B cell (primary cell): Measurements from ENCODE around the gene RAN. TPM values are rescaled to one million over a fixed set of nuclear protein-coding genes. Genes with fewer than 3 reads are reported as not detected.

Experiments
- ATAC-seq: fragments of 200-7000 bp; cut with Tn5 transposase; one replicate; pipeline ENCODE4 v1.10.0; 2021; ENCODE audit warnings: low read depth, mild to moderate bottlenecking, moderate number of reproducible peaks, moderate library complexity
- CTCF ChIA-PET: fragments of 350-600 bp; sonication (Branson Sonifier 250); formaldehyde crosslinking; loops from one replicate; lab custom pipeline; 2021; ENCODE audit warnings: antibody characterized with exemption, inconsistent platforms; lab: Charles Lee
- POLR2A ChIA-PET: fragments of 350-600 bp; sonication (Branson Sonifier 250); formaldehyde crosslinking; loops from one replicate; lab custom pipeline; 2021; ENCODE audit warnings: antibody characterized with exemption; lab: Charles Lee
- DNase-seq: peaks from one replicate; pipeline ENCODE4 v3.0.0; 2013
- H2AFZ ChIP-seq: 2 replicates; pipeline ENCODE4 v1.6.1; 2012; ENCODE audit warnings: mild to moderate bottlenecking, low read depth, low read length; ENCODE audit not compliant: insufficient read depth, poor library complexity, severe bottlenecking
- H3K27ac ChIP-seq, 2 donors: 1 replicate in 1 of 2; 2 replicates in 1 of 2; pipeline ENCODE4 v1.5.1; 2012 to 2013; ENCODE audit warnings: low read length in 2 of 2, mild to moderate bottlenecking in 2 of 2, moderate library complexity in 1 of 2
- H3K27me3 ChIP-seq, 4 experiments: fragments of 200-600 bp in 1 of 4; sonication (generic) in 1 of 4; replicated peaks in 1 of 4; 1 replicate in 2 of 4; 2 replicates in 2 of 4; pipeline versions ENCODE4 v1.6.1 to v1.7.0; 2013 to 2016; ENCODE audit warnings: low read length in 3 of 4, mild to moderate bottlenecking in 2 of 4, mixed read lengths in 1 of 4, moderate library complexity in 1 of 4; ENCODE audit not compliant: insufficient read depth in 4 of 4, control insufficient read depth in 3 of 4; ENCODE audit errors: control extremely low read depth in 1 of 4
- H3K36me3 ChIP-seq, 2 experiments: replicated peaks in 1 of 2; 1 replicate in 1 of 2; 2 replicates in 1 of 2; pipeline versions ENCODE4 v1.6.1 to v1.7.1; 2013; ENCODE audit warnings: low read length in 1 of 2; ENCODE audit not compliant: insufficient read depth in 2 of 2, control insufficient read depth in 1 of 2; ENCODE audit errors: control extremely low read depth in 1 of 2, extremely low read depth in 1 of 2
- H3K4me1 ChIP-seq, 2 donors: fragments of 200-600 bp in 1 of 2; sonication (generic) in 1 of 2; 1 replicate in 1 of 2; 2 replicates in 1 of 2; pipeline versions ENCODE4 v1.5.1 to v1.6.1; 2013 to 2017; ENCODE audit warnings: low read length in 2 of 2; ENCODE audit not compliant: control insufficient read depth in 2 of 2, insufficient read depth in 2 of 2
- H3K4me2 ChIP-seq: replicated peaks from 2 replicates; pipeline ENCODE3; 2012; ENCODE audit warnings: mild to moderate bottlenecking, low read depth, low read length; ENCODE audit not compliant: poor library complexity, severe bottlenecking
- H3K4me3 ChIP-seq, 5 experiments: fragments of 200-600 bp in 1 of 5; sonication (generic) in 1 of 5; 1 replicate in 3 of 5; 2 replicates in 2 of 5; pipeline versions ENCODE4 v1.5.1 to v1.7.0; 2011 to 2016; ENCODE audit warnings: low read length in 4 of 5, mild to moderate bottlenecking in 4 of 5, low read depth in 2 of 5, control low read depth in 1 of 5, moderate library complexity in 1 of 5; ENCODE audit not compliant: insufficient read depth in 1 of 5; ENCODE audit errors: control extremely low read depth in 1 of 5, extremely low read depth in 1 of 5
- H3K79me2 ChIP-seq: fragments of 200-600 bp; sonication (generic); one replicate; pipeline ENCODE4 v1.6.0; 2016; ENCODE audit warnings: low read length; ENCODE audit not compliant: control insufficient read depth, insufficient read depth
- H3K9ac ChIP-seq: fragments of 200-600 bp; sonication (generic); 2 replicates; pipeline ENCODE4 v1.6.1; 2017; ENCODE audit warnings: mild to moderate bottlenecking, low read length, moderate library complexity
- H3K9me3 ChIP-seq, 3 donors: one replicate each; pipeline versions ENCODE4 v1.6.1 to v1.7.1; 2013; ENCODE audit warnings: low read length in 2 of 3; ENCODE audit not compliant: control insufficient read depth in 2 of 3, insufficient read depth in 1 of 3; ENCODE audit errors: control extremely low read depth in 1 of 3
- H4K20me1 ChIP-seq: 2 replicates; pipeline ENCODE4 v1.6.0; 2012; ENCODE audit warnings: mild to moderate bottlenecking, low read length; ENCODE audit not compliant: insufficient read depth, control insufficient read depth, poor library complexity, severe bottlenecking
- H3K27ac Mint-ChIP-seq: one replicate; pipeline ENCODE4 v1.8.0; 2021; ENCODE audit warnings: mixed read lengths
- H3K27me3 Mint-ChIP-seq: one replicate; pipeline ENCODE4 v1.8.0; 2021; ENCODE audit warnings: mixed read lengths
- H3K4me1 Mint-ChIP-seq: one replicate; pipeline ENCODE4 v1.8.0; 2021; ENCODE audit warnings: mixed read lengths
- H3K4me3 Mint-ChIP-seq: one replicate; pipeline ENCODE4 v1.8.0; 2021; ENCODE audit warnings: mixed read lengths
- H3K9me3 Mint-ChIP-seq: one replicate; pipeline ENCODE4 v1.8.0; 2022; ENCODE audit warnings: mixed read lengths; ENCODE audit not compliant: insufficient read depth
- EZH2 ChIP-seq: IDR thresholded peaks from 2 replicates; pipeline ENCODE4 v1.6.1; 2012; ENCODE audit warnings: borderline replicate concordance, low read depth, mild to moderate bottlenecking, moderate library complexity, low read length; ENCODE audit not compliant: insufficient read depth, poor library complexity, severe bottlenecking
- WGBS: methylation state at CpG from one replicate; pipeline ENCODE4 v1.1.5; 2013; ENCODE audit warnings: missing lambda C conversion rate; ENCODE audit not compliant: insufficient coverage; 5-methylcytosine and 5-hydroxymethylcytosine counted together
- intact Hi-C: fragments of 100-400 bp; cut with micrococcal nuclease; formaldehyde crosslinking; loops from one replicate; pipeline ENCODE4 v1.10.0; 2022
- polyA plus RNA-seq: library from polyadenylated mRNA; depleted of rRNA; stranded (reverse); fragments of >200 nt; gene quantifications from 2 replicates; pipeline ENCODE4 v1.2.3, GENCODE V29; 2012
- total RNA-seq, 2 donors: library from RNA; stranded (reverse); fragments of 120-200 nt in 1 of 2; gene quantifications; 1 replicate in 1 of 2; 2 replicates in 1 of 2; pipeline versions ENCODE4 v1.2.3 to v1.2.4, GENCODE V29; 2013 to 2022
- TF ChIP-seq, protein P1 (sequence below): fragments of 200-600 bp; IDR thresholded peaks from one replicate; pipeline ENCODE4 v1.8.0; 2022; ENCODE audit warnings: antibody characterized with exemption, mild to moderate bottlenecking

Gene RAN
- total and polyA plus RNA-seq, 2 donors (not counting 1 experiment from before 2014, with no cell fraction given): 298 to 339 TPM

DNA sequence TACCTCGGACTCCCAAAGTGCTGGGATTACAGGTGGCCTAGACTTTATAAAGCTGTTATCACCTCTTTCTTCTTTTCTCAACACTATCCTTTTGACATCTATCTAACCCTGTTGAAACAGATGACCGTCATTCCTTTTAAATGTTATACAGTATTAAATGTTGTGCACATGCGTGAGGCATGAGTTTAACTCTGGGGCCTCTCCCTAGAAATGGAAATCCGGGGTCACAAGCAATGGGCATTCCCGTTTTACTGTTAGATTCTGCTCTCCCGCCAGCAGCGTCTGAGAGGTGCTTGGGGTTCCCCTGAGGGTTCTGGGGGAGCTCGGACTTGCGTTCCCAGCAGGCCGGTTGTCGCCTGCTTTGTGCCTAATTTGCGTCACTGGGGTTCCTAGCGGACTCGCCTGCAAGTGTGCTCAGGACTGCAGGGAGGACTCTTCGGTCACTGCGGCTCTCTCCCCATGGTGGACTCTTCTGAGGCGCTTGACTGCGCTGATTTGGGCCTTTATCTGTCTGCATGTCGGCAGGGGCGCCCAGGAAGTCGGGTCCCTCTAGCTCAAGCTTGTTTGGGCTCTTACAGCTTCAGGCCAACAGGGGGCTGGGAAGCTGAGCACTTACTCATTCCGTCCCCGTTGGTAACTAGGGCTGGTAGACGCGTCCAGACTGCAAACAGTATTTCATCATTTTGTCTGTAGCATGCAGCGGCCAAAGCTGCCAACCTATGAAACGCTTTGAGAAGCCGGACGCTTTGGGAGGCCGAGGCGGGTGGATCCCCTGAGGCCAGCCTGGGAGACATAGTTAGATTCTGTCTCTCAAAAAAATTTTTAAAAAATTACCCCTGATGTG, 1.2 kb upstream of the RAN start:
- peak overlapping the region; percentile 78 to 84 for H3K27ac ChIP-seq
- H3K9ac ChIP-seq: peak overlapping the region; percentile 70
- H3K4me3 Mint-ChIP-seq: peak overlapping the region; percentile 88
- peaks cover 23 to 26% of the 10 kb centered on the region in 2 donors for H3K4me1 ChIP-seq
- peaks cover 30% of the 10 kb centered on the region for H3K79me2 ChIP-seq
- H3K27ac Mint-ChIP-seq: peak overlapping the region; percentile 90
- no peaks in the 10 kb centered on the region for H3K9me3 Mint-ChIP-seq
- H2AFZ ChIP-seq: peak overlapping the region; percentile 89
- 57% methylated on average over 30 of the region's 31 CpGs for WGBS
- no peaks in the 10 kb centered on the region for H3K27me3 ChIP-seq
- H4K20me1 ChIP-seq: peaks cover 24% of the 10 kb centered on the region
- peak overlapping the region in 4 of 5 experiments; percentile 66 to 72 (median 69) for H3K4me3 ChIP-seq
- no peaks in the 10 kb centered on the region for H3K27me3 Mint-ChIP-seq
- ATAC-seq (peak; percentile 40), DNase-seq (peak; percentile 82)
- H3K4me1 Mint-ChIP-seq: peaks cover 33% of the 10 kb centered on the region
- H3K36me3 ChIP-seq: peaks cover 4 to 21% of the 10 kb centered on the region in 2 experiments
- peak overlapping the region; percentile 91 for H3K4me2 ChIP-seq
- CTCF ChIA-PET: interaction anchor here (0.6 to 1.3 kb wide), 7 partner anchors 22 to 262 kb away, joined by 3 to 6 read pairs (median 3); partner anchors contain the start of gene STX2
- intact Hi-C loops: loop anchor here (1.0 to 10.0 kb wide), 6 partner anchors 31 to 1214 kb away; partner anchors contain the start of genes PUS1 and STX2
- peaks cover 0 to 3% (median 0%) of the 10 kb centered on the region in 3 donors for H3K9me3 ChIP-seq
- POLR2A ChIA-PET: no interaction called here
- TF ChIP-seq EZH2: no peak
- TF ChIP-seq, protein P1, sequence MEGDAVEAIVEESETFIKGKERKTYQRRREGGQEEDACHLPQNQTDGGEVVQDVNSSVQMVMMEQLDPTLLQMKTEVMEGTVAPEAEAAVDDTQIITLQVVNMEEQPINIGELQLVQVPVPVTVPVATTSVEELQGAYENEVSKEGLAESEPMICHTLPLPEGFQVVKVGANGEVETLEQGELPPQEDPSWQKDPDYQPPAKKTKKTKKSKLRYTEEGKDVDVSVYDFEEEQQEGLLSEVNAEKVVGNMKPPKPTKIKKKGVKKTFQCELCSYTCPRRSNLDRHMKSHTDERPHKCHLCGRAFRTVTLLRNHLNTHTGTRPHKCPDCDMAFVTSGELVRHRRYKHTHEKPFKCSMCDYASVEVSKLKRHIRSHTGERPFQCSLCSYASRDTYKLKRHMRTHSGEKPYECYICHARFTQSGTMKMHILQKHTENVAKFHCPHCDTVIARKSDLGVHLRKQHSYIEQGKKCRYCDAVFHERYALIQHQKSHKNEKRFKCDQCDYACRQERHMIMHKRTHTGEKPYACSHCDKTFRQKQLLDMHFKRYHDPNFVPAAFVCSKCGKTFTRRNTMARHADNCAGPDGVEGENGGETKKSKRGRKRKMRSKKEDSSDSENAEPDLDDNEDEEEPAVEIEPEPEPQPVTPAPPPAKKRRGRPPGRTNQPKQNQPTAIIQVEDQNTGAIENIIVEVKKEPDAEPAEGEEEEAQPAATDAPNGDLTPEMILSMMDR: peak; percentile 67
